Fibroblast of pulmonary artery (primary cell): ENCODE data around the gene PANK2.

ENCODE experiments used
- DNase-seq: peaks from one replicate; pipeline ENCODE4 v3.0.0-alpha.2; 2010; ENCODE audit warnings: low read depth
- H3K4me3 ChIP-seq: replicated peaks from 2 replicates; pipeline ENCODE4 v1.5.1; 2011; ENCODE audit warnings: low read depth, mild to moderate bottlenecking, control low read depth, low read length, moderate library complexity
- TF ChIP-seq, protein P1 (sequence below): IDR thresholded peaks from 2 replicates; pipeline ENCODE4 v1.5.1; 2011; ENCODE audit warnings: mild to moderate bottlenecking, control low read depth, low read length, inconsistent platforms; ENCODE audit errors: missing control alignments

Gene PANK2

GRCh38 chr20:3930265-3931206 lies 41.3 kb downstream of the PANK2 start:
- DNase-seq: no peak
- TF ChIP-seq, protein P1, sequence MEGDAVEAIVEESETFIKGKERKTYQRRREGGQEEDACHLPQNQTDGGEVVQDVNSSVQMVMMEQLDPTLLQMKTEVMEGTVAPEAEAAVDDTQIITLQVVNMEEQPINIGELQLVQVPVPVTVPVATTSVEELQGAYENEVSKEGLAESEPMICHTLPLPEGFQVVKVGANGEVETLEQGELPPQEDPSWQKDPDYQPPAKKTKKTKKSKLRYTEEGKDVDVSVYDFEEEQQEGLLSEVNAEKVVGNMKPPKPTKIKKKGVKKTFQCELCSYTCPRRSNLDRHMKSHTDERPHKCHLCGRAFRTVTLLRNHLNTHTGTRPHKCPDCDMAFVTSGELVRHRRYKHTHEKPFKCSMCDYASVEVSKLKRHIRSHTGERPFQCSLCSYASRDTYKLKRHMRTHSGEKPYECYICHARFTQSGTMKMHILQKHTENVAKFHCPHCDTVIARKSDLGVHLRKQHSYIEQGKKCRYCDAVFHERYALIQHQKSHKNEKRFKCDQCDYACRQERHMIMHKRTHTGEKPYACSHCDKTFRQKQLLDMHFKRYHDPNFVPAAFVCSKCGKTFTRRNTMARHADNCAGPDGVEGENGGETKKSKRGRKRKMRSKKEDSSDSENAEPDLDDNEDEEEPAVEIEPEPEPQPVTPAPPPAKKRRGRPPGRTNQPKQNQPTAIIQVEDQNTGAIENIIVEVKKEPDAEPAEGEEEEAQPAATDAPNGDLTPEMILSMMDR: no peak
- no peak overlapping the region for H3K4me3 ChIP-seq

DNA sequence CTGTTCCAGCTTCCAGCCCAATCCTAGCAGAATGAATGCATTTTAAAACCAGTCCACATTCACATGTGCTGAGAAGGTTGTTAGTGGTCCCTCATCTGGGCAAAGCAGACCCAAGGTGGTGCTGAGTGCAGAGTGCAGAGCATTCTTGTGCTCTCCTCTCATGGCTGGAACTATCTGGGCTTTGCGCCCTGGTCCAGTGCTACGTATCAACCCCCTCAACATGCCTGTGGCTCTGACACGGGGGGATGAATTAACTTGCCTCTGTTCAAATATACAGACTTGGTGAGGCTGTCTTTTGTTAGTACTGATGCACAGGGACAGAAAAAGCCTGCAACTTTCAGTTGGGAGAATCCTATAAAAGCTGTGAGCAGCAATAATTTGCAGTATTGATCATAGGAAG lies 42.5 kb downstream of the PANK2 start:
- TF ChIP-seq, protein P1: no peak
- H3K4me3 ChIP-seq: no peak overlapping the region
- no peak for DNase-seq

DNA sequence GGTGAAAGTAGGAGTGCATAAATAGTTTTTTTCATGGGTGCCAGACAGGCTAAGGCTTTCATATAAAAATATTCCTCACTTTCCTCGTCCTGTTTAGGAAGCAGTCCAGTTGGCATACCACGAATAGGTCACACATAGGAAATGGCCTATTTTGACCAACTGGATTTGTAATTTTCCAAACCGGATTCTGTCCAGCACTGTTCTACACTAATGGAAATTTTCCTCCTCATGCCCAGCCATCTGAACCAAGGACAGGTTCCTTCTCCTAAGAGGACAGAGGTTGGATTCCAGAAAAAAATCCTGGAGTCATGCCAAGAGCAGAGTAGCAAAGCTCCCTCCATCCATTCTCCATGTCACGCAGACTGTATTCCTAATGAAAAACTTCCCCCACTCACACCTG lies 43.1 kb downstream of the PANK2 start:
- no peak overlapping the region for H3K4me3 ChIP-seq
- no peak for DNase-seq
- TF ChIP-seq, protein P1: no peak

DNA sequence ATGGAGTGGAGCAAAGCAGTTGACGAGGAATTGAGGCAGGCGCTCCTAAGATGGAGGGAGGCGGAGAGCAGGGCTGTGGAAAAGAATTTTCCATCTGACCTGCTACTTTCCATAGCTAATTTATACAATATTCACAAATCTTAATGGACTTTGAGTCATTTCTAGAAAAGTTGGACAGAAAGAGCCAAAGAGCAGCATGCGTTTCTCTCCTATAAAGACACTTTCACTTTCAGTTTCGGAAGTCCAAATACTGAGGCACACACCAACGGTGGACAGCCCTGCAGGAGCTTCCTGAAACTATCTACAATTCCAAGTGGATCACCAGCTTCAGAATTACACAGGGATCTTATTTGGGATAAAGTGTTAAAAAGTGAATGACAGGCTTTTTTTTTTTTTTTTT lies 43.5 kb downstream of the PANK2 start:
- no peak overlapping the region for H3K4me3 ChIP-seq
- TF ChIP-seq, protein P1: no peak
- no peak for DNase-seq

GRCh38 chr20:3933218-3933617 lies 44.0 kb downstream of the PANK2 start:
- DNase-seq: no peak
- H3K4me3 ChIP-seq: no peak overlapping the region
- TF ChIP-seq, protein P1: no peak

DNA sequence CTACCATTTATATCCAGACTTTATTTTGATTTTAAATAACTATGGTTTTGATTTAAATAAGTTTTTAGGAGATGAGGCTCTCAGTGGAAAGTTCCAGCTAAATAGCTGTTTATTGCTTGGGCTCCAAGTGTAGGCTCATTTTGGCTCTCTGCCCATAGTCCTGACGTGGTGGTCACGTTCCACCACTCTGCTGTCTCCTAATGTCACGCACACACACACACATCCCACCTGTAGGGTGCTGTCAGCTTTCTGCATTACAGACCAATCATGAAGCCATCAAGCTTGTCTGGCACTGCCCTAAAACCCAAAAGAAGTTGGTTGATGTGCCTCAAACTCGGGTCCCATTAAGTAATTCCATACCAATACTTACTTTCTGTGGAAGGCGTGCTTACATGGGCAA lies 45.4 kb downstream of the PANK2 start:
- TF ChIP-seq, protein P1: no peak
- H3K4me3 ChIP-seq: no peak overlapping the region
- peak; percentile 38 for DNase-seq

DNA sequence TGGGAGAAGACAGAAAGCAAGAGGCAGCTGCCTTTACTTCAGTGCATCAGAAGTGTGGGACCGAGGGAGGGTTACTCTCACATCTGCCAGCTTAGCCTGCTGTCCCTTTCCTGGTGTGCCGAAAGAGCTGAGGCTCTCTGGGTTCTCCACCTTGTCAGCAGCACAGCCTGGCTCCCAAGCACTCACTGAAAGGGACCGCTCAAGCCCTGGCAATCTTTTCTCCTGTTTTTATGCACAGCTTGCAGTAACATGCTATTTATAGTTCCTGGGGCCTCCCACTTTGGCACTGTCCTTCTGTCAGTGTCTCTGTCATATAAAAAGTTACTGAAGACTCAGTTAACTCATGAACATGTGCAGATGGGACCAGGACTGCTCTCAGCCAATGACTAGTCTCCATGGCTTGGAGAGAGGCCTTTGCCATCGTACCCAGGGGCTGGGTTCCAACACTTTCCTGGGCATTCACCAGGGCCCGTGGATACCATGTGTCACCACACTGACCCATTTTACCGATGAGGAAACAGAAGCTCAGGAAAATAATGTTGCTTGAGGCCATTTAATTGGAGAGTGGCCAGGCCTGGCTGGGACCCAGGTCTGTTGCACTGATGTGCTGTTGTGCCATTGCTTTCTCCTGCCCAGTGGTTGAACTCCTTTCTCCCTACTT lies 46.2 kb downstream of the PANK2 start:
- TF ChIP-seq, protein P1: no peak
- DNase-seq: peak; percentile 32
- H3K4me3 ChIP-seq: no peak overlapping the region
